ENCODE measurements around the gene ESRRA.
A peak's percentile ranks its signal among the peaks of the same experiment; 100 is the strongest.

The ESRRA gene

GRCh38 chr11:64357446-64357845 is 52.1 kb downstream of the ESRRA start:
- H3K14ac ChIP-seq (ENCODE audit: low read length): peak overlapping the region; percentile 38
- H2AFZ ChIP-seq (ENCODE audit: low read length): peak overlapping the region; percentile 35
- no peak overlapping the region for H4K91ac ChIP-seq (ENCODE audit: low read depth, low read length, poor library complexity)
- peak overlapping the region; percentile 65 for H4K8ac ChIP-seq (ENCODE audit: low read depth, low read length)
- H3K79me1 ChIP-seq (ENCODE audit: low read depth, low read length): peaks cover 8% of the 10 kb centered on the region
- no peak overlapping the region for H3K27ac ChIP-seq (replicated peaks; ENCODE audit: low read length)
- DNase-seq (ENCODE audit: low spot score): no peak
- peak overlapping the region; percentile 92 for H3K18ac ChIP-seq (ENCODE audit: low read length)
- no peak overlapping the region for H3K4me2 ChIP-seq (ENCODE audit: insufficient read depth, low read length, poor library complexity, severe bottlenecking)
- H3K9ac ChIP-seq (ENCODE audit: low read depth, low read length, poor library complexity): peak overlapping the region; percentile 30
- H2BK15ac ChIP-seq (ENCODE audit: low read length): peak overlapping the region; percentile 52
- no CpG with 5 or more reads among the region's 6 CpGs for WGBS, 2 donors (ENCODE audit: extremely low coverage in 2 of 2, insufficient read length in 2 of 2, insufficient replicate concordance in 1 of 2)
- peak overlapping the region; percentile 90 for H2BK12ac ChIP-seq (ENCODE audit: low read length)
- peak overlapping the region; percentile 43 for H3K23ac ChIP-seq (ENCODE audit: low read depth, low read length, poor library complexity)
- H3K36me3 ChIP-seq (replicated peaks in 1 of 2; ENCODE audit: control insufficient read depth in 2 of 2, insufficient read depth in 2 of 2, low read length in 2 of 2): peaks cover 7 to 23% of the 10 kb centered on the region in 2 donors
- H3K27me3 ChIP-seq (ENCODE audit: control insufficient read depth in 3 of 3, insufficient read depth in 3 of 3, low read depth in 1 of 3, low read length in 3 of 3): no peaks in the 10 kb centered on the region
- no peak overlapping the region for H3K4ac ChIP-seq (ENCODE audit: low read length)
- H3K9me3 ChIP-seq (replicated peaks in 1 of 2; ENCODE audit: control insufficient read depth in 2 of 2, insufficient read depth in 1 of 2, low read depth in 1 of 2, low read length in 2 of 2): no peaks in the 10 kb centered on the region
- H2BK5ac ChIP-seq (ENCODE audit: low read length): peak overlapping the region; percentile 82
- no peak overlapping the region for H3K4me3 ChIP-seq (ENCODE audit: low read length in 2 of 2)
- H2BK120ac ChIP-seq (ENCODE audit: low read depth, low read length): peak overlapping the region; percentile 61
- H3K4me1 ChIP-seq (ENCODE audit: control insufficient read depth in 2 of 2, insufficient read depth in 1 of 2, low read depth in 1 of 2, low read length in 2 of 2): peaks cover 28 to 33% of the 10 kb centered on the region in 2 donors
- peak overlapping the region; percentile 77 for H2AK5ac ChIP-seq (ENCODE audit: low read depth, low read length)

- Histone ChIP-seq H3K36me3 (replicated peaks in 1 of 2; ENCODE audit: control insufficient read depth in 2 of 2, insufficient read depth in 2 of 2, low read length in 2 of 2) (peaks cover 7 to 27% of the 10 kb centered on the region in 2 donors), H3K27ac (replicated peaks; ENCODE audit: low read length) (no peak overlapping the region), H3K27me3 (ENCODE audit: control insufficient read depth in 3 of 3, insufficient read depth in 3 of 3, low read depth in 1 of 3, low read length in 3 of 3) (no peaks in the 10 kb centered on the region), H4K91ac (ENCODE audit: low read depth, low read length, poor library complexity) (peak overlapping the region; percentile 22), H2AK5ac (ENCODE audit: low read depth, low read length) (peak overlapping the region; percentile 77), H3K9me3 (replicated peaks in 1 of 2; ENCODE audit: control insufficient read depth in 2 of 2, insufficient read depth in 1 of 2, low read depth in 1 of 2, low read length in 2 of 2) (no peaks in the 10 kb centered on the region), H2BK12ac (ENCODE audit: low read length) (peak overlapping the region; percentile 97), H3K4me3 (ENCODE audit: low read length in 2 of 2) (peak overlapping the region; percentile 27 to 96), H3K4me2 (ENCODE audit: insufficient read depth, low read length, poor library complexity, severe bottlenecking) (peak overlapping the region; percentile 93), H2BK5ac (ENCODE audit: low read length) (peak overlapping the region; percentile 11), H3K4ac (ENCODE audit: low read length) (peak overlapping the region; percentile 77), H2BK15ac (ENCODE audit: low read length) (peak overlapping the region; percentile 52), H2BK120ac (ENCODE audit: low read depth, low read length) (no peak overlapping the region), H3K14ac (ENCODE audit: low read length) (peak overlapping the region; percentile 42), H3K9ac (ENCODE audit: low read depth, low read length, poor library complexity) (no peak overlapping the region), H3K4me1 (ENCODE audit: control insufficient read depth in 2 of 2, insufficient read depth in 1 of 2, low read depth in 1 of 2, low read length in 2 of 2) (peaks cover 28 to 33% of the 10 kb centered on the region in 2 donors), H3K23ac (ENCODE audit: low read depth, low read length, poor library complexity) (peak overlapping the region; percentile 81), H3K79me1 (ENCODE audit: low read depth, low read length) (peaks cover 8% of the 10 kb centered on the region), H4K8ac (ENCODE audit: low read depth, low read length) (peak overlapping the region; percentile 72), H2AFZ (ENCODE audit: low read length) (peak overlapping the region; percentile 99), H3K18ac (ENCODE audit: low read length) (peak overlapping the region; percentile 92)
- WGBS, 2 donors (ENCODE audit: extremely low coverage in 2 of 2, insufficient read length in 2 of 2, insufficient replicate concordance in 1 of 2): no CpG with 5 or more reads among the region's 13 CpGs
- DNase-seq (ENCODE audit: low spot score): no peak
These were observed 52.7 kb downstream of the ESRRA start for GRCh38 chr11:64357904-64358535.

- peak overlapping the region; percentile 77 for H2AK5ac ChIP-seq (ENCODE audit: low read depth, low read length)
- peak overlapping the region; percentile 72 for H4K8ac ChIP-seq (ENCODE audit: low read depth, low read length)
- H3K36me3 ChIP-seq (replicated peaks in 1 of 2; ENCODE audit: control insufficient read depth in 2 of 2, insufficient read depth in 2 of 2, low read length in 2 of 2): peaks cover 7 to 32% of the 10 kb centered on the region in 2 donors
- peak overlapping the region; percentile 0 for H3K4ac ChIP-seq (ENCODE audit: low read length)
- H3K79me1 ChIP-seq (ENCODE audit: low read depth, low read length): peaks cover 8% of the 10 kb centered on the region
- H3K9ac ChIP-seq (ENCODE audit: low read depth, low read length, poor library complexity): no peak overlapping the region
- no peak for DNase-seq (ENCODE audit: low spot score)
- WGBS, 2 donors (ENCODE audit: extremely low coverage in 2 of 2, insufficient read length in 2 of 2, insufficient replicate concordance in 1 of 2): no CpG with 5 or more reads among the region's 7 CpGs
- H3K4me3 ChIP-seq (ENCODE audit: low read length in 2 of 2): peak overlapping the region; percentile 90 to 96
- H3K14ac ChIP-seq (ENCODE audit: low read length): peak overlapping the region; percentile 42
- H4K91ac ChIP-seq (ENCODE audit: low read depth, low read length, poor library complexity): no peak overlapping the region
- H3K18ac ChIP-seq (ENCODE audit: low read length): peak overlapping the region; percentile 92
- no peaks in the 10 kb centered on the region for H3K27me3 ChIP-seq (ENCODE audit: control insufficient read depth in 3 of 3, insufficient read depth in 3 of 3, low read depth in 1 of 3, low read length in 3 of 3)
- H3K4me1 ChIP-seq (ENCODE audit: control insufficient read depth in 2 of 2, insufficient read depth in 1 of 2, low read depth in 1 of 2, low read length in 2 of 2): peaks cover 28 to 31% of the 10 kb centered on the region in 2 donors
- no peak overlapping the region for H3K27ac ChIP-seq (replicated peaks; ENCODE audit: low read length)
- H2AFZ ChIP-seq (ENCODE audit: low read length): peak overlapping the region; percentile 99
- H2BK5ac ChIP-seq (ENCODE audit: low read length): peak overlapping the region; percentile 94
- peak overlapping the region; percentile 93 for H3K4me2 ChIP-seq (ENCODE audit: insufficient read depth, low read length, poor library complexity, severe bottlenecking)
- peak overlapping the region; percentile 52 for H2BK15ac ChIP-seq (ENCODE audit: low read length)
- no peaks in the 10 kb centered on the region for H3K9me3 ChIP-seq (replicated peaks in 1 of 2; ENCODE audit: control insufficient read depth in 2 of 2, insufficient read depth in 1 of 2, low read depth in 1 of 2, low read length in 2 of 2)
- H2BK12ac ChIP-seq (ENCODE audit: low read length): peak overlapping the region; percentile 47
- H2BK120ac ChIP-seq (ENCODE audit: low read depth, low read length): no peak overlapping the region
- peak overlapping the region; percentile 81 for H3K23ac ChIP-seq (ENCODE audit: low read depth, low read length, poor library complexity)
These were observed 53.2 kb downstream of the ESRRA start for GRCh38 chr11:64358536-64358906.

GRCh38 chr11:64358907-64359711 is 53.8 kb downstream of the ESRRA start, which contains the start of gene RPS6KA4:
Gene RPS6KA4 (plus strand): TSS chr11:64359162. CDS start chr11:64359236, 74 bp downstream.
- Histone ChIP-seq H3K9me3 (replicated peaks in 1 of 2; ENCODE audit: control insufficient read depth in 2 of 2, insufficient read depth in 1 of 2, low read depth in 1 of 2, low read length in 2 of 2) (no peaks in the 10 kb centered on the region), H2AK5ac (ENCODE audit: low read depth, low read length) (peak within 1 kb of the TSS; percentile 98), H3K9ac (ENCODE audit: low read depth, low read length, poor library complexity) (peak within 1 kb of the TSS; percentile 99), H2BK15ac (ENCODE audit: low read length) (peak within 1 kb of the TSS; percentile 83), H2BK5ac (ENCODE audit: low read length) (peak within 1 kb of the TSS; percentile 94), H3K4me1 (ENCODE audit: control insufficient read depth in 2 of 2, insufficient read depth in 1 of 2, low read depth in 1 of 2, low read length in 2 of 2) (peaks cover 28% of the 10 kb centered on the region in 2 donors), H3K36me3 (replicated peaks in 1 of 2; ENCODE audit: control insufficient read depth in 2 of 2, insufficient read depth in 2 of 2, low read length in 2 of 2) (peaks cover 7 to 38% of the 10 kb centered on the region in 2 donors), H3K4ac (ENCODE audit: low read length) (peak within 1 kb of the TSS; percentile 98), H3K79me1 (ENCODE audit: low read depth, low read length) (peaks cover 6% of the 10 kb centered on the region), H2BK120ac (ENCODE audit: low read depth, low read length) (peak within 1 kb of the TSS; percentile 98), H2AFZ (ENCODE audit: low read length) (peak within 1 kb of the TSS; percentile 99), H3K4me2 (ENCODE audit: insufficient read depth, low read length, poor library complexity, severe bottlenecking) (peak within 1 kb of the TSS; percentile 93), H3K27me3 (ENCODE audit: control insufficient read depth in 3 of 3, insufficient read depth in 3 of 3, low read depth in 1 of 3, low read length in 3 of 3) (no peaks in the 10 kb centered on the region), H3K4me3 (ENCODE audit: low read length in 2 of 2) (peak within 1 kb of the TSS; percentile 90 to 96), H3K27ac (replicated peaks; ENCODE audit: low read length) (no peak within 1 kb of the TSS), H3K23ac (ENCODE audit: low read depth, low read length, poor library complexity) (peak within 1 kb of the TSS; percentile 97), H4K91ac (ENCODE audit: low read depth, low read length, poor library complexity) (peak within 1 kb of the TSS; percentile 95), H2BK12ac (ENCODE audit: low read length) (peak within 1 kb of the TSS; percentile 97), H3K14ac (ENCODE audit: low read length) (peak within 1 kb of the TSS; percentile 94), H3K18ac (ENCODE audit: low read length) (peak within 1 kb of the TSS; percentile 100), H4K8ac (ENCODE audit: low read depth, low read length) (peak within 1 kb of the TSS; percentile 72)
- no CpG with 5 or more reads among the region's 70 CpGs for WGBS, 2 donors (ENCODE audit: extremely low coverage in 2 of 2, insufficient read length in 2 of 2, insufficient replicate concordance in 1 of 2)
- DNase-seq (ENCODE audit: low spot score): peak; percentile 57
